Thyroid gland (tissue), 4 donors: ENCODE measurements around the gene TPBG.

ENCODE experiments used
- POLR2A ChIP-seq, 2 donors: fragments of 450-650 bp; IDR thresholded peaks; one replicate each; pipeline ENCODE4 v1.6.1; 2017; ENCODE audit warnings: antibody characterized with exemption in 2 of 2, mild to moderate bottlenecking in 2 of 2, moderate library complexity in 1 of 2
- TF ChIP-seq, protein P1 (sequence below), 6 experiments: fragments of 200-600 bp in 3 of 6; fragments of 450-650 bp in 3 of 6; sonication (generic) in 3 of 6; IDR thresholded peaks; one replicate each; pipeline ENCODE4 v1.5.1; 2016 to 2019; ENCODE audit warnings: antibody characterized with exemption in 6 of 6, mild to moderate bottlenecking in 2 of 6, inconsistent platforms in 1 of 6, moderate library complexity in 1 of 6

DNA sequence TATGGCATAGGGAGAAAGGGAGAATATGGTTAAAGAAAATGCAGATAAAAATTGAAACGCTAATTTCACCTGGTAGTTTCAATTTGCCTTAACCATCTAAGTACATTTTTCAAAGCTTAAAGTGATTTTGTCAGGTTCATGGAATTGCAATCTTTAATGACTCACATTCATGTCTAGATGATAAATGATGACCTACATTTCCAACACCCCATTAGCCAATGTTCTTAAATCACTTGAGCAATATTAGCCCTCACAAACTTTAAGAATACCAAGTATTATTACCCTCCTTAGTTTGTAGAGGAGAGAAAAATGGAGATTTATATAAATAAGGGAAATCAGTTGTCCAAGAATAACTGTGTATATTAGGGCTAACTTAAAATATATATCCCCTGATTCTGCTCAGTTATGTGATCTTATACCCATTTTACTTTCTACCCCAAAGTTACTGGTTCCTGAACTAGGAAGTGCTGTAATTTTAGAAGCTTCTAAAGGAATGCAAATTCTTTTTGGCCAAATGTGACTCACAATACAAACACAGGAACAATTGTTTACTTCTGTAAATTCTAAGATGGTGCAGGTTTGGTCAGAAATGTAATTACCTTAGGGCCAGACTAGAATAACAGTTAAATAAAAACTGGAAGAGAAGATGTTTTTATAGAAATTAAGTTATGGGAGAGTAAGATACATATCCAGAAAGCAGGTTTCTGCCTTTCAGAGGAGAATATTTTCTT lies 34.5 kb downstream of the TPBG start:
- TF ChIP-seq, protein P1, sequence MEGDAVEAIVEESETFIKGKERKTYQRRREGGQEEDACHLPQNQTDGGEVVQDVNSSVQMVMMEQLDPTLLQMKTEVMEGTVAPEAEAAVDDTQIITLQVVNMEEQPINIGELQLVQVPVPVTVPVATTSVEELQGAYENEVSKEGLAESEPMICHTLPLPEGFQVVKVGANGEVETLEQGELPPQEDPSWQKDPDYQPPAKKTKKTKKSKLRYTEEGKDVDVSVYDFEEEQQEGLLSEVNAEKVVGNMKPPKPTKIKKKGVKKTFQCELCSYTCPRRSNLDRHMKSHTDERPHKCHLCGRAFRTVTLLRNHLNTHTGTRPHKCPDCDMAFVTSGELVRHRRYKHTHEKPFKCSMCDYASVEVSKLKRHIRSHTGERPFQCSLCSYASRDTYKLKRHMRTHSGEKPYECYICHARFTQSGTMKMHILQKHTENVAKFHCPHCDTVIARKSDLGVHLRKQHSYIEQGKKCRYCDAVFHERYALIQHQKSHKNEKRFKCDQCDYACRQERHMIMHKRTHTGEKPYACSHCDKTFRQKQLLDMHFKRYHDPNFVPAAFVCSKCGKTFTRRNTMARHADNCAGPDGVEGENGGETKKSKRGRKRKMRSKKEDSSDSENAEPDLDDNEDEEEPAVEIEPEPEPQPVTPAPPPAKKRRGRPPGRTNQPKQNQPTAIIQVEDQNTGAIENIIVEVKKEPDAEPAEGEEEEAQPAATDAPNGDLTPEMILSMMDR (IDR thresholded peaks at IDR 0.05): no peak
- no peak for TF ChIP-seq POLR2A (IDR thresholded peaks at IDR 0.05)
